Psoas muscle (tissue), 8 donors: Measurements from ENCODE around the gene GTF3C2. TPM values are rescaled to one million over a fixed set of nuclear protein-coding genes. Genes with fewer than 3 reads are reported as not detected.

ENCODE experiments used
- ATAC-seq, 4 donors: fragments of 200-7000 bp; cut with Tn5 transposase; one replicate each; pipeline ENCODE4 v1.9.1; 2020; ENCODE audit warnings: moderate library complexity in 3 of 4, mild to moderate bottlenecking in 2 of 4
- DNase-seq, 2 donors: peaks; one replicate each; pipeline ENCODE4 v3.0.0-alpha.2; 2020
- H3K27ac ChIP-seq: fragments of 200-600 bp; one replicate; pipeline ENCODE4 v1.8.0; 2022
- H3K27me3 ChIP-seq, 3 donors: fragments of 200-600 bp in 1 of 3; one replicate each; pipeline versions ENCODE4 v1.6.1 to v1.8.0; 2013 to 2022; ENCODE audit warnings: low read length in 2 of 3, mild to moderate bottlenecking in 2 of 3, moderate library complexity in 1 of 3; ENCODE audit not compliant: insufficient read depth in 3 of 3
- H3K36me3 ChIP-seq, 2 donors: fragments of 200-600 bp in 1 of 2; one replicate each; pipeline versions ENCODE4 v1.6.1 to v1.8.0; 2013 to 2022; ENCODE audit warnings: low read depth in 1 of 2, mild to moderate bottlenecking in 1 of 2, moderate library complexity in 1 of 2; ENCODE audit not compliant: insufficient read depth in 1 of 2
- H3K4me1 ChIP-seq: fragments of 200-600 bp; one replicate; pipeline ENCODE4 v1.8.0; 2022
- H3K4me3 ChIP-seq: fragments of 200-600 bp; one replicate; pipeline ENCODE4 v1.8.0; 2022; ENCODE audit warnings: mild to moderate bottlenecking
- H3K9me3 ChIP-seq: fragments of 200-600 bp; one replicate; pipeline ENCODE4 v1.8.0; 2022
- CTCF ChIP-seq: fragments of 200-600 bp; IDR thresholded peaks from one replicate; pipeline ENCODE4 v1.8.0; 2022; ENCODE audit warnings: antibody characterized with exemption
- WGBS, 3 donors: extraction: QIAGEN DNeasy Blood & Tissue Kit; methylation state at CpG; one replicate each; pipeline versions ENCODE4 v1.1.6 to v1.1.7; 2013; 5-methylcytosine and 5-hydroxymethylcytosine counted together
- intact Hi-C, 2 donors: fragments of 100-400 bp; cut with DNase I; formaldehyde crosslinking; loops; one replicate each; pipeline versions ENCODE4 v1.11.0 to v1.14.2; 2022
- long read RNA-seq, 2 donors: library from polyadenylated mRNA; unstranded; transcript quantifications; one replicate each; pipeline ENCODE4 v2.0.0, GENCODE V29; 2021
- polyA plus RNA-seq, 3 donors: library from polyadenylated mRNA; stranded (reverse); fragments of 200-250 nt; gene quantifications; one replicate each; pipeline ENCODE4 v1.2.3, GENCODE V29; 2013
- total RNA-seq, 4 donors: library from RNA; stranded (reverse); fragmentation: NEBNext Ultra II Directional in 2 of 4; extraction: Animal tissue kit (Norgen Biotek cat#: 25700) in 2 of 4; gene quantifications; one replicate each; pipeline versions ENCODE4 v1.2.1 to v1.2.4, GENCODE V29; 2021 to 2023
- donor health status: healthy with polysubstance abuse.
- donor health status: DM: no; HTN: no; CAD: no; lungs with moderate emphysema.
- donor health status: Bipolar disorder and iron deficiency.
- donor health status: healthy.
- donor health status: DM: yes; HTN: yes; CAD: no.
- donor health status: DM: no; HTN: no; CAD: no.
- donor health status: DM: no; HTN: no; CAD: no.
- donor health status: DM: yes; HTN: yes; CAD: no.

Gene GTF3C2
- total RNA-seq: 10 to 100 TPM; 17.5 to 44.9 (median 31.1) TPM
- polyA plus RNA-seq: 10 to 100 TPM; 21.6 to 49.4 (median 24.2) TPM
- long read RNA-seq, donor 1, partial matches to known transcripts: 6 of 13 reads
- long read RNA-seq, donor 1, other reads (novel, unspliced or antisense): 4 of 13 reads
- long read RNA-seq, donor 2, transcript GTF3C2-201 (19 exons, 3,882 nt): major isoform, 14 of 36 reads
- long read RNA-seq, donor 2, partial matches to known transcripts: 18 of 36 reads
- long read RNA-seq, donor 2, other reads (novel, unspliced or antisense): 4 of 36 reads

- H3K27me3 ChIP-seq: no peaks in the 10 kb centered on the region
- DNase-seq: peak; percentile 95 to 98
- intact Hi-C loops: loop anchor here (2.0 to 5.0 kb wide), 2 partner anchors 34 to 72 kb away; partner anchors contain the start of genes MPV17 (in 2 of the 2) and NRBP1 (in 1 of the 2)
- H3K4me3 ChIP-seq: peak within 1 kb of the TSS; percentile 95
- WGBS, 3 donors: 0% methylated on average over 67 of the region's 67 CpGs
- peaks cover 48% of the 10 kb centered on the region for H3K4me1 ChIP-seq
- H3K9me3 ChIP-seq: no peaks in the 10 kb centered on the region
- no peaks in the 10 kb centered on the region for H3K36me3 ChIP-seq
- peak; percentile 93 to 96 (median 94) for ATAC-seq
- peak within 1 kb of the TSS; percentile 98 for H3K27ac ChIP-seq
- no peak for TF ChIP-seq CTCF
These were observed at the start of gene GTF3C2 for GRCh38 chr2:27356382-27357181. GTF3C2 (minus strand) TSS chr2:27356764; CDS start chr2:27343554, 13,210 bp downstream.

- H3K4me1 ChIP-seq: no peaks in the 10 kb centered on the region
- TF ChIP-seq CTCF: no peak
- H3K4me3 ChIP-seq: no peak overlapping the region
- H3K36me3 ChIP-seq: peaks cover 0 to 6% of the 10 kb centered on the region in 2 donors
- no peak for DNase-seq
- ATAC-seq: no peak
- intact Hi-C loops: no loop called here
- no peaks in the 10 kb centered on the region for H3K27me3 ChIP-seq
- H3K27ac ChIP-seq: no peak overlapping the region
- H3K9me3 ChIP-seq: no peaks in the 10 kb centered on the region
- 96 to 100% (median 97%) methylated on average over 2 of the region's 2 CpGs for WGBS, 3 donors
These were observed 44.0 kb upstream of the GTF3C2 start for GRCh38 chr2:27400348-27401135.

GRCh38 chr2:27398962-27399361, 42.4 kb upstream of the GTF3C2 start:
- TF ChIP-seq CTCF: no peak
- intact Hi-C loops: no loop called here
- H3K36me3 ChIP-seq: no peaks in the 10 kb centered on the region
- no peaks in the 10 kb centered on the region for H3K9me3 ChIP-seq
- H3K4me1 ChIP-seq: no peaks in the 10 kb centered on the region
- no peak for ATAC-seq
- no peak for DNase-seq
- no peak overlapping the region for H3K27ac ChIP-seq
- 86 to 93% (median 91%) methylated on average over 5 of the region's 5 CpGs for whole genome bisulfite sequencing, 3 donors
- no peaks in the 10 kb centered on the region for H3K27me3 ChIP-seq
- no peak overlapping the region for H3K4me3 ChIP-seq

DNA sequence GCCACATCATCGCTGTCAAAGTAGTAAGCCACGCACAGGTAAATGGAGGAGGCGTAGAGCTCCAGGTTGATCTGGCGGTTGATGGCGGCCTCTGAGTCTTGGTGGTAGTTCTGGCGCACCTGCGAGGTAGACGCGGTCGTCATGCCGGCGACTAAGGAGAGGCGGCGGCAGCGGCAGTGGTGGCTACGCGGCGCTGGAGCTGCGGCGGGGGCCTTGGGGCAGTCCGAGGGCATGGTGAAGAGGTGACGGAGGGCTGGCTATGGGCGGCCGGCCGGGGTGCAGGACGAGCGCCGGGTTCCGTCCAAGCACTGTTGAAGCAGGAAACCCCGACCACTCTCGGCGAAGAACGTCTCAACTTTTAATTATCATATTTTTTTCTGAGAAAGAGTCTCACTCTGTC, 36.7 kb upstream of the GTF3C2 start:
- ATAC-seq: no peak
- Histone ChIP-seq H3K36me3 (peaks cover 3 to 9% of the 10 kb centered on the region in 2 donors), H3K4me3 (no peak overlapping the region), H3K27ac (no peak overlapping the region), H3K27me3 (no peaks in the 10 kb centered on the region), H3K4me1 (no peaks in the 10 kb centered on the region), H3K9me3 (no peaks in the 10 kb centered on the region)
- 97 to 98% (median 98%) methylated on average over 33 of the region's 33 CpGs for WGBS, 3 donors
- no peak for TF ChIP-seq CTCF
- intact Hi-C loops: no loop called here
- no peak for DNase-seq
